ENCODE measurements around the gene ZNF74.

The ZNF74 gene

GRCh38 chr22:20418211-20418788, 24.3 kb downstream of the ZNF74 start:
- peak in 3 of 4 experiments; percentile 51 to 59 (median 54) for DNase-seq (ENCODE audit: low read depth in 4 of 4, low spot score in 1 of 4)

GRCh38 chr22:20419664-20419951, 25.7 kb downstream of the ZNF74 start:
- DNase-seq (ENCODE audit: low read depth in 4 of 4, low spot score in 1 of 4) = no peak

GRCh38 chr22:20420157-20420842, 26.3 kb downstream of the ZNF74 start:
- no peak for DNase-seq (ENCODE audit: low read depth in 4 of 4, low spot score in 1 of 4)

GRCh38 chr22:20421507-20421874, 27.5 kb downstream of the ZNF74 start:
- DNase-seq (ENCODE audit: low read depth in 4 of 4, low spot score in 1 of 4) = no peak

GRCh38 chr22:20422271-20423007, 28.5 kb downstream of the ZNF74 start:
- no peak for DNase-seq (ENCODE audit: low read depth in 4 of 4, low spot score in 1 of 4)

- DNase-seq (ENCODE audit: low read depth in 4 of 4, low spot score in 1 of 4) = no peak
Observed at GRCh38 chr22:20423008-20423905, 29.3 kb downstream of the ZNF74 start.

- no peak for DNase-seq (ENCODE audit: low read depth in 4 of 4, low spot score in 1 of 4)
Observed at GRCh38 chr22:20423906-20424551, 30.1 kb downstream of the ZNF74 start.

- no peak for DNase-seq (ENCODE audit: low read depth in 4 of 4, low spot score in 1 of 4)
Observed at GRCh38 chr22:20424568-20424931, 30.6 kb downstream of the ZNF74 start.

- DNase-seq (ENCODE audit: low read depth in 4 of 4, low spot score in 1 of 4) = no peak
Observed at GRCh38 chr22:20424932-20425565, 31.1 kb downstream of the ZNF74 start.

GRCh38 chr22:20425566-20426258, 31.8 kb downstream of the ZNF74 start:
- DNase-seq (ENCODE audit: low read depth in 4 of 4, low spot score in 1 of 4) = no peak

GRCh38 chr22:20426259-20426615, 32.3 kb downstream of the ZNF74 start:
- DNase-seq (ENCODE audit: low read depth in 4 of 4, low spot score in 1 of 4) = no peak

GRCh38 chr22:20427104-20427944, 33.4 kb downstream of the ZNF74 start:
- no peak for DNase-seq (ENCODE audit: low read depth in 4 of 4, low spot score in 1 of 4)

GRCh38 chr22:20427945-20428417, 34.0 kb downstream of the ZNF74 start:
- no peak for DNase-seq (ENCODE audit: low read depth in 4 of 4, low spot score in 1 of 4)

GRCh38 chr22:20428496-20429253, 34.7 kb downstream of the ZNF74 start:
- DNase-seq (ENCODE audit: low read depth in 4 of 4, low spot score in 1 of 4) = no peak

GRCh38 chr22:20429254-20430100, 35.5 kb downstream of the ZNF74 start:
- peak; percentile 55 to 73 (median 61) for DNase-seq (ENCODE audit: low read depth in 4 of 4, low spot score in 1 of 4)

GRCh38 chr22:20430101-20430719, 36.3 kb downstream of the ZNF74 start:
- no peak for DNase-seq (ENCODE audit: low read depth in 4 of 4, low spot score in 1 of 4)
